Prostate gland (tissue), 2 donors: ENCODE results near the gene GAK.
A peak's percentile ranks its signal among the peaks of the same experiment; 100 is the strongest.

Experiments used
- CTCF ChIP-seq, 4 experiments: fragments of 200-600 bp in 2 of 4; fragments of 450-650 bp in 2 of 4; sonication (generic) in 2 of 4; IDR thresholded peaks; 1 replicate in 3 of 4; 2 replicates in 1 of 4; pipeline ENCODE4 v1.5.1; 2016 to 2019; ENCODE audit warnings: antibody characterized with exemption in 4 of 4, mild to moderate bottlenecking in 2 of 4, moderate library complexity in 2 of 4
- POLR2AphosphoS5 ChIP-seq: sonication (generic); formaldehyde crosslinking; IDR thresholded peaks from one replicate; pipeline ENCODE4 v1.6.1; 2017; ENCODE audit warnings: antibody characterized with exemption

- TF ChIP-seq CTCF (IDR thresholded peaks at IDR 0.05) (no peak), POLR2AphosphoS5 (peak; percentile 65)
Measured at GRCh38 chr4:912548-913279, 19.4 kb downstream of the GAK start.
